HEK293T (cell line): ENCODE results near the gene LMCD1.

Source experiments
- FOXA1 ChIP-seq: fragments of 450-650 bp; IDR thresholded peaks from 2 replicates; pipeline ENCODE4 v1.6.1; 2016; ENCODE audit warnings: mild to moderate bottlenecking
- FOXM1 ChIP-seq: fragments of 450-650 bp; IDR thresholded peaks from 2 replicates; pipeline ENCODE4 v1.6.1; 2017; ENCODE audit warnings: mild to moderate bottlenecking, borderline replicate concordance
- L3MBTL2 ChIP-seq: fragments of 450-650 bp; conservative IDR thresholded peaks from 2 replicates; pipeline ENCODE4 v1.6.1; 2016; ENCODE audit warnings: mild to moderate bottlenecking
- SUZ12 ChIP-seq: fragments of 450-650 bp; IDR thresholded peaks from 2 replicates; pipeline ENCODE4 v1.6.1; 2016; ENCODE audit warnings: mild to moderate bottlenecking
- TARDBP ChIP-seq: fragments of 450-650 bp; IDR thresholded peaks from 2 replicates; pipeline ENCODE4 v1.6.1; 2016
- ZNF384 ChIP-seq: fragments of 450-650 bp; IDR thresholded peaks from 2 replicates; pipeline ENCODE4 v1.6.1; 2016

GRCh38 chr3:8538913-8539312 lies 37.3 kb downstream of the LMCD1 start:
- TF ChIP-seq ZNF384 (no peak), FOXM1 (no peak), L3MBTL2 (no peak), SUZ12 (no peak), TARDBP (no peak), FOXA1 (no peak)
